HEK293 (cell line): ENCODE results near the gene CRACR2A.

ENCODE experiments used
- PRDM1 ChIP-seq: fragments of 450-650 bp; formaldehyde crosslinking; IDR thresholded peaks from 2 replicates; pipeline ENCODE4; 2016; ENCODE audit warnings: missing biosample characterization, missing genetic modification characterization
- ZBTB8A ChIP-seq: fragments of 450-650 bp; formaldehyde crosslinking; IDR thresholded peaks from 2 replicates; pipeline ENCODE4 v1.5.1; 2016; ENCODE audit warnings: missing biosample characterization, missing genetic modification characterization
- ZFP41 ChIP-seq: fragments of 450-650 bp; formaldehyde crosslinking; IDR thresholded peaks from 2 replicates; pipeline ENCODE4 v1.5.1; 2016; ENCODE audit warnings: missing biosample characterization, missing genetic modification characterization, borderline replicate concordance
- ZNF19 ChIP-seq: fragments of 450-650 bp; formaldehyde crosslinking; IDR thresholded peaks from 2 replicates; pipeline ENCODE4; 2016; ENCODE audit warnings: missing biosample characterization, missing genetic modification characterization, low read depth
- ZNF423 ChIP-seq: fragments of 450-650 bp; formaldehyde crosslinking; IDR thresholded peaks from 2 replicates; pipeline ENCODE4 v1.5.1; 2016; ENCODE audit warnings: missing biosample characterization, missing genetic modification characterization
- TF ChIP-seq, protein P1 (sequence below): fragments of 450-650 bp; formaldehyde crosslinking; IDR thresholded peaks from 2 replicates; pipeline ENCODE4 v1.5.1; 2016; ENCODE audit warnings: missing biosample characterization, missing genetic modification characterization

- TF ChIP-seq ZNF19 = no peak
- TF ChIP-seq ZNF423 (tag by site-specific recombination) = no peak
- TF ChIP-seq, protein P1, sequence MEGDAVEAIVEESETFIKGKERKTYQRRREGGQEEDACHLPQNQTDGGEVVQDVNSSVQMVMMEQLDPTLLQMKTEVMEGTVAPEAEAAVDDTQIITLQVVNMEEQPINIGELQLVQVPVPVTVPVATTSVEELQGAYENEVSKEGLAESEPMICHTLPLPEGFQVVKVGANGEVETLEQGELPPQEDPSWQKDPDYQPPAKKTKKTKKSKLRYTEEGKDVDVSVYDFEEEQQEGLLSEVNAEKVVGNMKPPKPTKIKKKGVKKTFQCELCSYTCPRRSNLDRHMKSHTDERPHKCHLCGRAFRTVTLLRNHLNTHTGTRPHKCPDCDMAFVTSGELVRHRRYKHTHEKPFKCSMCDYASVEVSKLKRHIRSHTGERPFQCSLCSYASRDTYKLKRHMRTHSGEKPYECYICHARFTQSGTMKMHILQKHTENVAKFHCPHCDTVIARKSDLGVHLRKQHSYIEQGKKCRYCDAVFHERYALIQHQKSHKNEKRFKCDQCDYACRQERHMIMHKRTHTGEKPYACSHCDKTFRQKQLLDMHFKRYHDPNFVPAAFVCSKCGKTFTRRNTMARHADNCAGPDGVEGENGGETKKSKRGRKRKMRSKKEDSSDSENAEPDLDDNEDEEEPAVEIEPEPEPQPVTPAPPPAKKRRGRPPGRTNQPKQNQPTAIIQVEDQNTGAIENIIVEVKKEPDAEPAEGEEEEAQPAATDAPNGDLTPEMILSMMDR (tag by site-specific recombination) = no peak
- no peak for TF ChIP-seq PRDM1
- no peak for TF ChIP-seq ZFP41 (tag by site-specific recombination)
- TF ChIP-seq ZBTB8A (tag by site-specific recombination) = no peak
These were observed 58.2 kb downstream of the CRACR2A start for GRCh38 chr12:3694673-3695072.
